HG03025 (cell line): Measurements from ENCODE around the gene KRT81.
"Not testable (repeated sequence)": the region's sequence is repeated elsewhere in the genome, so short reads cannot be mapped to it uniquely, and the experiment has no call there.

ENCODE experiments used
- ATAC-seq: cut with Tn5 transposase; IDR thresholded peaks from one replicate; pipeline ENCODE4 v1.9.1; 2021; ENCODE audit warnings: mild to moderate bottlenecking, moderate library complexity; ENCODE audit not compliant: unreplicated experiment, low FRiP score

The KRT81 gene

GRCh38 chr12:52278575-52279421 is 12.5 kb downstream of the KRT81 start:
- no peak for ATAC-seq

- no peak for ATAC-seq
Measured at GRCh38 chr12:52277486-52278245, 13.7 kb downstream of the KRT81 start.

- ATAC-seq: no peak
Measured at GRCh38 chr12:52275686-52276085, 15.6 kb downstream of the KRT81 start.

GRCh38 chr12:52274521-52275120 is 16.7 kb downstream of the KRT81 start, which contains the start of gene KRT86:
TSS of gene KRT86 (plus strand) at chr12:52274645. CDS start at chr12:52301917, 27,272 bp downstream.
- no peak for ATAC-seq

- no peak for ATAC-seq
Measured at GRCh38 chr12:52271158-52271557, 20.2 kb downstream of the KRT81 start.

GRCh38 chr12:52270541-52271070 is 20.7 kb downstream of the KRT81 start:
- ATAC-seq: no peak

- ATAC-seq: no peak
Measured at GRCh38 chr12:52268212-52268611, 23.1 kb downstream of the KRT81 start.

- no peak for ATAC-seq
Measured at GRCh38 chr12:52267699-52268098, 23.6 kb downstream of the KRT81 start.

- ATAC-seq: no peak
Measured at GRCh38 chr12:52267266-52267665, 24.1 kb downstream of the KRT81 start.

- ATAC-seq: no peak
Measured at GRCh38 chr12:52266514-52266913, 24.8 kb downstream of the KRT81 start.

- no peak for ATAC-seq
Measured at GRCh38 chr12:52264435-52264825, 26.9 kb downstream of the KRT81 start.

GRCh38 chr12:52263761-52264434 is 27.4 kb downstream of the KRT81 start:
- no peak for ATAC-seq

- ATAC-seq: no peak
Measured at GRCh38 chr12:52262286-52262685, 29.0 kb downstream of the KRT81 start.

- no peak for ATAC-seq
Measured at GRCh38 chr12:52261208-52261484, 30.2 kb downstream of the KRT81 start.

- no peak for ATAC-seq
Measured at GRCh38 chr12:52260361-52261207, 30.8 kb downstream of the KRT81 start.

GRCh38 chr12:52259657-52260243 is 31.6 kb downstream of the KRT81 start:
- ATAC-seq: no peak

GRCh38 chr12:52258335-52258901 is 32.9 kb downstream of the KRT81 start:
- ATAC-seq: no peak

- ATAC-seq: not testable (repeated sequence)
Measured at GRCh38 chr12:52257922-52258321, 33.4 kb downstream of the KRT81 start.

- ATAC-seq: no peak
Measured at GRCh38 chr12:52257074-52257551, 34.2 kb downstream of the KRT81 start.
